SU-DHL-6 (cell line): ENCODE data around the gene NRP2.

Experiments
- H2AFZ ChIP-seq: fragments of 200-600 bp; sonication (generic); 2 replicates; pipeline ENCODE4 v1.6.1; 2014; ENCODE audit warnings: low read depth, mild to moderate bottlenecking, moderate library complexity, mixed read lengths, antibody characterized with exemption, low read length; ENCODE audit not compliant: severe bottlenecking
- H3F3A ChIP-seq: fragments of 200-600 bp; shearing (Covaris generic); 2 replicates; pipeline ENCODE4 v1.6.0; 2016; ENCODE audit warnings: antibody characterized with exemption, mild to moderate bottlenecking; ENCODE audit not compliant: insufficient read depth
- H3K27ac ChIP-seq: fragments of 200-600 bp; sonication (generic); 2 replicates; pipeline ENCODE4 v1.5.1; 2016; ENCODE audit warnings: low read depth, mild to moderate bottlenecking, low read length, moderate library complexity, mixed read lengths
- H3K27me3 ChIP-seq: fragments of 200-600 bp; sonication (generic), shearing (Covaris generic); 2 replicates; pipeline ENCODE4 v1.6.0; 2014; ENCODE audit warnings: mild to moderate bottlenecking, low read length
- H3K36me3 ChIP-seq: fragments of 200-600 bp; sonication (generic); 2 replicates; pipeline ENCODE4 v1.6.1; 2014; ENCODE audit warnings: mild to moderate bottlenecking, low read length, mixed read lengths
- H3K4me2 ChIP-seq: fragments of 300-600, 200-600 bp; shearing (Covaris generic), sonication (generic); 2 replicates; pipeline ENCODE4 v1.6.0; 2014; ENCODE audit warnings: low read length, low read depth, mild to moderate bottlenecking; ENCODE audit not compliant: poor library complexity, severe bottlenecking
- H3K4me3 ChIP-seq: fragments of 200-600 bp; sonication (generic); 2 replicates; pipeline ENCODE4 v1.5.1; 2014; ENCODE audit warnings: antibody characterized with exemption, low read length, mild to moderate bottlenecking, mixed read lengths; ENCODE audit not compliant: insufficient read depth, poor library complexity, severe bottlenecking
- H3K79me2 ChIP-seq: fragments of 200-600 bp; sonication (generic); 2 replicates; pipeline ENCODE4 v1.6.1; 2014; ENCODE audit warnings: mild to moderate bottlenecking, low read length, moderate library complexity; ENCODE audit not compliant: insufficient read depth
- H3K9ac ChIP-seq: fragments of 200-600 bp; sonication (generic); 2 replicates; pipeline ENCODE4 v1.7.0; 2014; ENCODE audit warnings: mild to moderate bottlenecking, low read length
- H3K9me2 ChIP-seq: fragments of 200-600 bp; sonication (generic); replicated peaks from 2 replicates; pipeline ENCODE4 v1.6.1; 2014; ENCODE audit warnings: low read length; ENCODE audit not compliant: insufficient read depth
- H3K9me3 ChIP-seq: fragments of 200-600 bp; sonication (generic); 2 replicates; pipeline ENCODE4 v1.6.1; 2014; ENCODE audit warnings: low read length, mixed read lengths; ENCODE audit not compliant: insufficient read depth
- H4K20me1 ChIP-seq: fragments of 200-600 bp; sonication (generic); 2 replicates; pipeline ENCODE4 v1.6.1; 2014; ENCODE audit warnings: low read depth, mild to moderate bottlenecking, antibody characterized with exemption, low read length, moderate library complexity, mixed read lengths
- EZH2phosphoT487 ChIP-seq: fragments of 200-600 bp; sonication (generic), shearing (Covaris generic); conservative IDR thresholded peaks from 2 replicates; pipeline ENCODE4 v1.6.1; 2018; ENCODE audit warnings: mild to moderate bottlenecking, antibody characterized with exemption, low read length, moderate library complexity, mixed read lengths
- TF ChIP-seq, protein P1 (sequence below): fragments of 200-600 bp; sonication (generic); IDR thresholded peaks from one replicate; pipeline ENCODE4 v1.5.1; 2017; ENCODE audit warnings: antibody characterized with exemption, mild to moderate bottlenecking, low read length, moderate library complexity; ENCODE audit not compliant: insufficient read depth, poor library complexity, severe bottlenecking

NRP2 gene

DNA sequence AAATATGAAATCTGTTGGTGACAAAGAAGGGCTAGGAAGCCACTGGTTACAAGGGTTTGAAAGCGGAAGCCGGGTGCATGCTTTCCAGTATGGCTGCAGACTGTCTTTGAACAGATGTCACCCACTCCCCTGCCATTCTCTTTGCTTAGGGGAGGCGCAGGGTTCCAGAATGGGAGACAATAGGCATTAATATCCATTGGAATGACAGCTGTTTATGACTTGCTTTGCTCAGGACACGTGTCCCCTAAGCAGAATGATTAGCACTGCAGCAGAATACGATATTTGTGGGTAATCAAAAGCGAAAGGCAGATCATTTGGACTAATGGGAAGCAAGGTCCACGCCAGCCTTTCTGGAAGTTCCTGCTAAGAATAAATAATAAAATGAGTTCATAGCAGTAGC is 25.8 kb upstream of the NRP2 start:
- no peaks in the 10 kb centered on the region for H3K79me2 ChIP-seq
- H3K27me3 ChIP-seq = no peaks in the 10 kb centered on the region
- H3K9me2 ChIP-seq = no peaks in the 10 kb centered on the region
- H3F3A ChIP-seq = no peaks in the 10 kb centered on the region
- TF ChIP-seq EZH2phosphoT487 = no peak
- TF ChIP-seq, protein P1, sequence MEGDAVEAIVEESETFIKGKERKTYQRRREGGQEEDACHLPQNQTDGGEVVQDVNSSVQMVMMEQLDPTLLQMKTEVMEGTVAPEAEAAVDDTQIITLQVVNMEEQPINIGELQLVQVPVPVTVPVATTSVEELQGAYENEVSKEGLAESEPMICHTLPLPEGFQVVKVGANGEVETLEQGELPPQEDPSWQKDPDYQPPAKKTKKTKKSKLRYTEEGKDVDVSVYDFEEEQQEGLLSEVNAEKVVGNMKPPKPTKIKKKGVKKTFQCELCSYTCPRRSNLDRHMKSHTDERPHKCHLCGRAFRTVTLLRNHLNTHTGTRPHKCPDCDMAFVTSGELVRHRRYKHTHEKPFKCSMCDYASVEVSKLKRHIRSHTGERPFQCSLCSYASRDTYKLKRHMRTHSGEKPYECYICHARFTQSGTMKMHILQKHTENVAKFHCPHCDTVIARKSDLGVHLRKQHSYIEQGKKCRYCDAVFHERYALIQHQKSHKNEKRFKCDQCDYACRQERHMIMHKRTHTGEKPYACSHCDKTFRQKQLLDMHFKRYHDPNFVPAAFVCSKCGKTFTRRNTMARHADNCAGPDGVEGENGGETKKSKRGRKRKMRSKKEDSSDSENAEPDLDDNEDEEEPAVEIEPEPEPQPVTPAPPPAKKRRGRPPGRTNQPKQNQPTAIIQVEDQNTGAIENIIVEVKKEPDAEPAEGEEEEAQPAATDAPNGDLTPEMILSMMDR = no peak
- no peaks in the 10 kb centered on the region for H3K36me3 ChIP-seq
- no peak overlapping the region for H3K9ac ChIP-seq
- no peak overlapping the region for H3K27ac ChIP-seq
- H4K20me1 ChIP-seq = no peaks in the 10 kb centered on the region
- H3K4me3 ChIP-seq = no peak overlapping the region
- H3K9me3 ChIP-seq = no peaks in the 10 kb centered on the region
- H3K4me2 ChIP-seq = no peak overlapping the region
- H2AFZ ChIP-seq = no peak overlapping the region

DNA sequence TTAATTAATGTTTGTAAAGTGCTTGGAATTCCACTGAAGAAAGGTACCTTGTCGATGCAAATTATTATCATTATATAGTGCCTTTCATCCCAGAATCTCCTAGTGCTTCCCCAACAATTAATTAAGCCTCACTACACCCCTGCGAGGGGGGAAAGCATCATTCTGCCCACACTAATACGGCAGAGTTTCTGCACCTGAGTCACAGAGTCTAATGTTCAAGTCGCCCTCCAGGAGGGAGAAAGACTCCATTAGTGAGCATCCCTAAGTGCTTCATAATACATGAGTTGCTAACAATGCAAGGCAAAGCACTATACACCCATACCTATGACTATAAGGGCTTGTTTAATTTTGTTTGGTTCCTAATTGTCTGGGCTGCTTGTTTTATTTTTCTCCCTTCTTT is 25.4 kb upstream of the NRP2 start:
- Histone ChIP-seq H3K9me2 (no peaks in the 10 kb centered on the region), H3K4me2 (no peak overlapping the region), H3K27me3 (no peaks in the 10 kb centered on the region), H3K36me3 (no peaks in the 10 kb centered on the region), H3F3A (no peaks in the 10 kb centered on the region), H3K9ac (no peak overlapping the region), H3K27ac (no peak overlapping the region), H2AFZ (no peak overlapping the region), H3K4me3 (no peak overlapping the region), H3K79me2 (no peaks in the 10 kb centered on the region), H4K20me1 (no peaks in the 10 kb centered on the region), H3K9me3 (no peaks in the 10 kb centered on the region)
- TF ChIP-seq, protein P1 = no peak
- no peak for TF ChIP-seq EZH2phosphoT487

DNA sequence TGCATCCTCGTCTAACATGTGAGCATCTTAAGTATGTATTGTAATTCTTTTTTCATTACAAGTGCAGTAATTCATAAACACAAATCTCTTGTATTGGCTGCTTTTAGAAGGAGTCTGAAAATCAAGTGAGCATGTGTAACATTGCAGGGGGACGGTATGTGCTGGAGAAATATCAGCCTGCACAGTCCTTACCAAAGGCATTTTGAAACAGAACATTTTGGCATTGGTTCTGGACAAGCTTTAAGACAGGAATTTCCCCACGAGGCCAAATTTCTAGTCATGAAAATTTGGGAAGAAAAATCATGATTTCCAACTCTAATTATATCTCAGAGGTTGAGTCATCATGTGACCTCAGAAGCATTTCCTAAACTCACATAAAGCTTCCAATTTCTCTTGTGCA is 24.7 kb upstream of the NRP2 start:
- Histone ChIP-seq H3K79me2 (no peaks in the 10 kb centered on the region), H3K9me2 (no peaks in the 10 kb centered on the region), H3K4me3 (no peak overlapping the region), H3K36me3 (no peaks in the 10 kb centered on the region), H4K20me1 (no peaks in the 10 kb centered on the region), H3F3A (no peaks in the 10 kb centered on the region), H2AFZ (no peak overlapping the region), H3K9ac (no peak overlapping the region), H3K27me3 (no peaks in the 10 kb centered on the region), H3K9me3 (no peaks in the 10 kb centered on the region), H3K4me2 (no peak overlapping the region), H3K27ac (no peak overlapping the region)
- TF ChIP-seq, protein P1 = no peak
- TF ChIP-seq EZH2phosphoT487 = no peak

DNA sequence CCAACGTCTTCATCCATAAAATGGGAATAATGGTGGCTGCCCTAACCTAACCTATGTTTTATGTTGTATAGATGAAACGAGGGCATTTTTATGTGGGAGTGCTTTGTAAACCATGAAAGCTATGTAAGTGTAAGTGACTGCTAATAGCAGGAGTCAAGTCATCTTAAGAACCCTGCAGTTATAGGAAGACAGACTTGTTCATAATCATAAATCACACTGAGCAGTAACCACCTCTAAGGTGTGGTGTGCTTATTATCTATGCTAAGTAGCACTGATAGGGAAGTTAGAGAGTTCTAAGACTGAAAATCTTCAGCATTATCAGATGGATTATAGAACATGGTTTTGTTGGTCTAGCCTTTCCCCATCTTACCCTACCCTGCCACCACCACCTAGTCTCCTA is 24.2 kb upstream of the NRP2 start:
- no peaks in the 10 kb centered on the region for H3K9me3 ChIP-seq

More for the DNA sequence above, 24.2 kb upstream of the NRP2 start:
- H3K4me2 ChIP-seq = no peak overlapping the region
- H3F3A ChIP-seq = no peaks in the 10 kb centered on the region
- H3K36me3 ChIP-seq = no peaks in the 10 kb centered on the region
- H2AFZ ChIP-seq = no peak overlapping the region
- H3K9ac ChIP-seq = no peak overlapping the region
- H3K27me3 ChIP-seq = no peaks in the 10 kb centered on the region
- TF ChIP-seq, protein P1 = no peak
- TF ChIP-seq EZH2phosphoT487 = no peak
- H3K27ac ChIP-seq = no peak overlapping the region
- H4K20me1 ChIP-seq = no peaks in the 10 kb centered on the region
- no peaks in the 10 kb centered on the region for H3K9me2 ChIP-seq
- H3K4me3 ChIP-seq = no peak overlapping the region
- no peaks in the 10 kb centered on the region for H3K79me2 ChIP-seq
